T-helper 2 cell treated with Interferon-gamma antibody and Interleukin-4, amounts not matched to agents 5 μg/mL and 100 μg/mL, for 36 hours (primary cell): ENCODE measurements around the gene HPGDS.

ENCODE experiments used
- DNase-seq: peaks from one replicate; pipeline ENCODE4 v3.0.0; 2021; ENCODE audit warnings: low spot score
- H3K27ac Mint-ChIP-seq: one replicate; pipeline ENCODE4 v1.8.0; 2021; ENCODE audit warnings: mild to moderate bottlenecking, mixed read lengths
- H3K27me3 Mint-ChIP-seq: one replicate; pipeline ENCODE4 v1.8.0; 2021; ENCODE audit warnings: low read depth, mixed read lengths
- H3K36me3 Mint-ChIP-seq: one replicate; pipeline ENCODE4 v1.8.0; 2021; ENCODE audit warnings: low read depth, mixed read lengths
- H3K4me1 Mint-ChIP-seq: one replicate; pipeline ENCODE4 v1.8.0; 2021; ENCODE audit warnings: low read depth, mixed read lengths
- H3K4me3 Mint-ChIP-seq: one replicate; pipeline ENCODE4 v1.8.0; 2022; ENCODE audit warnings: mild to moderate bottlenecking, moderate library complexity, mixed read lengths
- H3K9me3 Mint-ChIP-seq: one replicate; pipeline ENCODE4 v1.8.0; 2021; ENCODE audit warnings: mixed read lengths

Gene HPGDS

DNA sequence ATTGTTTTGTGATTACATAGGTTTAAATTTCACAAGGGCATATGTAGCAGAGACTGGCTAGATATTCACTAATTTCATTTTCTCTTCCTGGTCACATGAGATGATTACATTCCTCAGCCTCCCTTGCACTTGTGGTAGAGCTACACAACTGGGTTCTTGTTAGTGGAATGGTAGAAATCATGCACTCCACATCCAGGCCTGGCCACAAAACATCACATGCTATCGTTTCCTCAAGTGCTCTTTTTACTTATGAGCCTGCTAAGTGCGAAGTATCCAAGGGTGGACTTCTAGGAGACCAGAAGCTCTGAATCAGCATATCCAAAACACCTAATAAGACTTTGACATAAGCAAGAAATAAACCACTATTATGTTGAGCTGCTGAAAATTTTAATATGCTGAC lies 26.4 kb upstream of the HPGDS start:
- DNase-seq = no peak
- no peak overlapping the region for H3K27ac Mint-ChIP-seq
- peaks cover 31% of the 10 kb centered on the region for H3K27me3 Mint-ChIP-seq
- H3K4me3 Mint-ChIP-seq = no peak overlapping the region
- H3K9me3 Mint-ChIP-seq = no peaks in the 10 kb centered on the region
- no peaks in the 10 kb centered on the region for H3K4me1 Mint-ChIP-seq
- no peaks in the 10 kb centered on the region for H3K36me3 Mint-ChIP-seq

DNA sequence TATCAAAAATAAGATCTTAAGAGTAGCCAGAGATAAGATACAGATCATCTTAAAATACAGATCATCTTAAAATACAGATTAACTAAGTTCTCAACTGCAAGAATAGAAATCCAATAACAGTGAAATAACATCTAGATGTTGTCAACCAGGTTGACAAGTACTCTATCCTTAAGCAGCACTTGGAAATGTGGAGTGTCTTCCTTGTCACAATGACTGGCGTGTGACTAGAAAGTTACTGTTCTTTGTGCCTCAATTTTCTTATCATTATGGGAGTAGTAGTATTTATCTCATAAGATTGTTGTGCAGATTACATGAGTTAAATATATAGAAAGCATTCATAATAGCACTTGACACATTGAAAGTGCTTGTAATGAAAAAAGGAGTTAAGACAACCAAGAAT lies 25.8 kb upstream of the HPGDS start:
- DNase-seq = no peak
- H3K9me3 Mint-ChIP-seq = no peaks in the 10 kb centered on the region
- no peak overlapping the region for H3K27ac Mint-ChIP-seq
- H3K36me3 Mint-ChIP-seq = no peaks in the 10 kb centered on the region
- peaks cover 3% of the 10 kb centered on the region for H3K4me1 Mint-ChIP-seq
- H3K4me3 Mint-ChIP-seq = no peak overlapping the region
- peaks cover 34% of the 10 kb centered on the region for H3K27me3 Mint-ChIP-seq

DNA sequence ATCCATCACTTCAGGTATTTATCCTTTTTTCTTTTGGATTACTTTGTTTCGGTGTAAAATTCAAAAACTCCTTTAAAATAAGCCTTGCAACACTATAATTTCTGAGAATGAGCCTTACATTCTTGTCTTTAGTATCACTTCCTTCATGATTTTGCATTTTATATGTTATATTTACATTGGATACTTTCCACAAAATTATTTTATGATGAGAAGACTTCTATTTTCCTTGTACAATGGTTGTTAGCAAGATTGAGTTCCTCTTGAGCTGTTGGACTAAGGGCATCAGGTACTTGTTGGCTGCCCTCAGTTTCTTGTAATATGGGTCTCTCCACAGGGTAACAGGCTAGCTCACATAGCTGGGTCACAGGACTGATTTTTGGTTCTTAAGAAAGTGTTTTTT lies 22.7 kb upstream of the HPGDS start:
- no peak for DNase-seq
- peaks cover 5% of the 10 kb centered on the region for H3K4me1 Mint-ChIP-seq
- H3K27me3 Mint-ChIP-seq = peaks cover 43% of the 10 kb centered on the region
- H3K9me3 Mint-ChIP-seq = no peaks in the 10 kb centered on the region
- no peak overlapping the region for H3K4me3 Mint-ChIP-seq
- H3K36me3 Mint-ChIP-seq = no peaks in the 10 kb centered on the region
- H3K27ac Mint-ChIP-seq = no peak overlapping the region

DNA sequence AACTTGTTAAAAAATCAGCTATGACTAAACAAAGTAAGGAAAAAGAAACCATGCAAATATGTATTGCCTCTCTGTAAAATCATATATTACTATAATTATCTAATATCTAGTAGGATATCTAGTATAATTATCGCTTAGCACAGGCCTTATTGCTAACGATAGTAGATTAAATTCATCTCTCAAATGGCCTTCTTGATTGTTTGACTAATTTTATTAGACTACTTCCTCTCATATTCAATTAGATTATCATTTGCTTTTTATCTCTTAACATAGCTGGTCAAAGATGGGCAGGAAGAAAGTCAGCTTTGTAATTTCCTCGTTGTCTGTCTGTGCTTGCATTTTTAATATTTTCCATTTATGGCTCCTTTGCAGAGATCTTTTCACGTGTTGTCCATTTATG lies 21.9 kb upstream of the HPGDS start:
- peaks cover 46% of the 10 kb centered on the region for H3K27me3 Mint-ChIP-seq
- DNase-seq = no peak
- H3K27ac Mint-ChIP-seq = no peak overlapping the region
- H3K36me3 Mint-ChIP-seq = no peaks in the 10 kb centered on the region
- peaks cover 5% of the 10 kb centered on the region for H3K4me1 Mint-ChIP-seq
- H3K4me3 Mint-ChIP-seq = no peak overlapping the region
- no peaks in the 10 kb centered on the region for H3K9me3 Mint-ChIP-seq

DNA sequence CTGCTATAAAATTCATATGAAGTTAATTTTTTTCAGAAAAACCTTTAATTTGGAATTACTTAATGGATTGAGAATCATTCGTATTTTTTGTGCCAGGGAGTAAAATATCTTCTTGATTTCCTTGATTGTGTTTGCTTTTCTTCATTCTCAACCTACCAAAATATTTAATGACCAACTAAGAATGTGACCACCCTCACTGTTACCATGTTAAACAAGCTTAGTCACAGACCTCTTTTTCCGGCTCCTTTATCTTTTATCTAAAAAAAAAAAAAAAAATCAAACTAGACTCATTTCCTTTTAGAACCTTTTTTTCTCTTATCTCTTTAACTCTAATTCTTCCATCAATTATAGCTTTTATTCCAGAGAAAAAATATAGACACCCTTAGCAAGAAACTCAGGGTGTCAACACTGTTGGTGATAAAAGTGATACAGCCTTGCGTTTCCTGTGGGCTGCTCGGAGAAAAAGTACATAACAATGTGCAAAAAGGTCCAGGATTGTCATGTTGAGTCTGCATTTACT lies 20.6 kb upstream of the HPGDS start:
- Mint-ChIP-seq H3K9me3 (no peaks in the 10 kb centered on the region), H3K4me1 (peaks cover 5% of the 10 kb centered on the region), H3K4me3 (no peak overlapping the region), H3K27ac (no peak overlapping the region), H3K36me3 (no peaks in the 10 kb centered on the region), H3K27me3 (peaks cover 46% of the 10 kb centered on the region)
- no peak for DNase-seq

DNA sequence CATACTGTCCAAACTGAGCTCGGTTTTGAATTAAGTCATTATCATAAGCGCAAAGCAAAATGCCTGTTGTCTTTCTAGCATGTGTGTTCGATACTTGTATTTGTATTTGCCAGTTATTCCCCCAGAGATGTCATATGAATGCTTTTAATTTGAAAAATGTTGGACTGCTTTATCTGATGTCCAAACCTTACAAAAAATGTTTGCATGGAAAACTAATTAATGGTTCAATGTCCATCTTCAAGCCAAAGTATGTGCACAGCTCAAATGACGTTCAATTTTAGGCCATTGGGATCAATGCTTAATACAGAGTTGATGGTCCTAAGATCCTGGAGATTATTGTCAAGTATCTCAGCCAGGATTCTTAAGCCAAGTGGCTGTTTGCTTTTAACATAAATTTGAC lies 17.2 kb upstream of the HPGDS start:
- H3K4me3 Mint-ChIP-seq = no peak overlapping the region
- H3K9me3 Mint-ChIP-seq = no peaks in the 10 kb centered on the region
- peaks cover 23% of the 10 kb centered on the region for H3K27me3 Mint-ChIP-seq
- no peaks in the 10 kb centered on the region for H3K36me3 Mint-ChIP-seq
- no peak for DNase-seq
- peaks cover 5% of the 10 kb centered on the region for H3K4me1 Mint-ChIP-seq
- H3K27ac Mint-ChIP-seq = no peak overlapping the region

DNA sequence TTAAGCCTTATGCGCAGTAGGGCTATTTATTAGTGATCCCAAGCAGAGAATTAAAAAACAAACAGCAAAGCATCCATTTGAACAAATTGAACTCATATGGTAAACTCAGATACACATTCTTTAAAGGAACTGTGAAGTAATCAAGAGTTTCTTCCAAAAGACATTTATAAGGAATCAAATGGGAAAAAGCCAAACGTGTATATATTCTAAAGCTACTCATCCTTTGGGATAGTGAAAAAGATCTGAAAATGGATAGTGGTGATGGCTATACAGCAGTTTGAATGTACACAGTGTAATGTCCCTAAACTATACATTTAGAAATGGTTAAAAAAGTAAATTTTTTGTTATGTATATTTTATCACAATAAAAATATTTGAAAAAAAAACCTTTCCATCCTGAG lies 16.6 kb upstream of the HPGDS start:
- Mint-ChIP-seq H3K36me3 (no peaks in the 10 kb centered on the region), H3K4me1 (peaks cover 10% of the 10 kb centered on the region), H3K27me3 (peaks cover 20% of the 10 kb centered on the region), H3K4me3 (no peak overlapping the region), H3K27ac (no peak overlapping the region), H3K9me3 (no peaks in the 10 kb centered on the region)
- no peak for DNase-seq

DNA sequence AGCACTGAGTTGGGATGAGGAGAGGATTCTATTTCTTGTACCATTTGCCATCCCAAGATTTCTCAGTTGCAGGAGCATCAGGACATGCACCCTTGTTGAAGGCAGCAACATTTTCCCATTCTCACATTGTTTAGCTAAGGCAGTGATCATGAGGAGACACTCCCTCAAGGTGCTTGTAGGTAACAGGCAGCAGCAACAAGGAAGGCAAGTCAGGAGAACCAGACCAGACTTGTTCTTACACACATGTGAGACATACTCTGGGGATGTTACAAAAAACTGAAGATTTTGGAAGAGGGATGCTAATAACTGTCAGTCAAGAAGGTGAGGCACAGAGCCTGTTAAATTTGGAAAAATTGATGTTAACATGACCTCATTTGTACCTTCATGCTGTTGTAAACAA lies 15.5 kb upstream of the HPGDS start:
- peaks cover 17% of the 10 kb centered on the region for H3K27me3 Mint-ChIP-seq
- H3K4me3 Mint-ChIP-seq = no peak overlapping the region
- DNase-seq = no peak
- peaks cover 3% of the 10 kb centered on the region for H3K36me3 Mint-ChIP-seq
- peaks cover 9% of the 10 kb centered on the region for H3K4me1 Mint-ChIP-seq
- H3K9me3 Mint-ChIP-seq = no peaks in the 10 kb centered on the region
- no peak overlapping the region for H3K27ac Mint-ChIP-seq

DNA sequence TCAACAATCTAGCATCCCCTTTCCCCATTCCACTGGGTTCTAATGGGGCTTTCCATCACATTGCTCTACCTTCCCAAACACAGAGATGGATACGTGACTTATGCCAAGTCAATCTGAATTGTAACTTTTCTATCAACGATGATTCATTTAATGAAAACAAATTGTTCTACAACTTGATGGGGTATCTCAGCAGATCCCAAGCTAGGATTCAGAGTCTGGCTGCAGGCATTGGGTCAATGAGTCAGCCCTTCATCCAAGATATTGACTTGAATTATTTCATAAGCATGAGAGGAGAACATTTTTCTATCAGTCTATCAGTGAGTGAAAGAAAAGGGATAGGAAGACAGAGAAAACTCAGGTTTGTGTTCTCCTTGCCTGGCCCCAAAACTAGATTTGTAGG lies 15.0 kb upstream of the HPGDS start:
- H3K27ac Mint-ChIP-seq = no peak overlapping the region
- no peaks in the 10 kb centered on the region for H3K9me3 Mint-ChIP-seq
- H3K27me3 Mint-ChIP-seq = peaks cover 17% of the 10 kb centered on the region
- H3K36me3 Mint-ChIP-seq = peaks cover 3% of the 10 kb centered on the region
- H3K4me1 Mint-ChIP-seq = peaks cover 8% of the 10 kb centered on the region
- no peak overlapping the region for H3K4me3 Mint-ChIP-seq
- no peak for DNase-seq

DNA sequence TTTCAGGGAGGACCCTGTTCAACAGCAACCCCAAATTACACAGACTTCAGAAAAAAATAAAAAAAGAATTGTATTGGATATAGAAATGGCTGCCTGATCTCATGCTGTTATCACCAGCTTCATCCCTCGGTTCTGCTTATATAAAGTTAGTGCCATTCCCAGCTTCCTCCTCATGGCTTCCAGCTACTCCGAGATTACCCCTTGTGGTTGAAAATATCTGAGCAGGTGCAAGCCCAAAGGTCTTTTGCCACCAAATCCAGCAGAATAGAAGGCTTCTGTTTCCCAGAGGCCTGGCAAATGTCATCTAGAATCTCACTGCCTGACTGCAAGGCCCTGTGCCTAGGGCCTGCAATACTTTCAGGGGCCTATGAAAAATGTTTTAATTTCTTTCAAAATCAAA lies 13.8 kb upstream of the HPGDS start:
- no peak for DNase-seq
- H3K27ac Mint-ChIP-seq = no peak overlapping the region
- peaks cover 8% of the 10 kb centered on the region for H3K27me3 Mint-ChIP-seq
- peaks cover 3% of the 10 kb centered on the region for H3K36me3 Mint-ChIP-seq
- H3K4me3 Mint-ChIP-seq = no peak overlapping the region
- H3K4me1 Mint-ChIP-seq = peaks cover 19% of the 10 kb centered on the region
- H3K9me3 Mint-ChIP-seq = no peaks in the 10 kb centered on the region

DNA sequence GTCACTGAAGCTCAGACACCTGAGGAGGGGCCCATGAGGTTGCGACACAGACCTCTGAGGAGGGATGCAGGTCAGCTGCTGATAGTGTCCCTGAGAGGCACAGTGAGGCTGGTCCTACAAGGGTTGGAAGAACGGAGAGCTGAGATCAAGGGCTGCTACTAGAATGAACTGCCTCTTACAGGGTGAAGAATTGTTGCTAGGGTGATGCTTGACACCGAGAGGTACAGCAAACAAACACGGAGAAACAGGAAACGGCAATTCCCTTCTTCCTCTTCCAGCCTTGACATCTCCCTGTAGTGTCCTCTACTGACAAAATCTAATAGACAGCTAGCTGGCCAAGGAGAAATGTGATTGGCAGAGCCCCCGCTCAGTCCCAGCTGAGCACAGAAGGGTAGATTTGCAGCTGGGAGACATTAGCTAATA lies 11.8 kb upstream of the HPGDS start:
- Mint-ChIP-seq H3K9me3 (no peaks in the 10 kb centered on the region), H3K27ac (no peak overlapping the region), H3K36me3 (peaks cover 3% of the 10 kb centered on the region), H3K4me3 (no peak overlapping the region), H3K27me3 (no peaks in the 10 kb centered on the region), H3K4me1 (peaks cover 22% of the 10 kb centered on the region)
- no peak for DNase-seq

DNA sequence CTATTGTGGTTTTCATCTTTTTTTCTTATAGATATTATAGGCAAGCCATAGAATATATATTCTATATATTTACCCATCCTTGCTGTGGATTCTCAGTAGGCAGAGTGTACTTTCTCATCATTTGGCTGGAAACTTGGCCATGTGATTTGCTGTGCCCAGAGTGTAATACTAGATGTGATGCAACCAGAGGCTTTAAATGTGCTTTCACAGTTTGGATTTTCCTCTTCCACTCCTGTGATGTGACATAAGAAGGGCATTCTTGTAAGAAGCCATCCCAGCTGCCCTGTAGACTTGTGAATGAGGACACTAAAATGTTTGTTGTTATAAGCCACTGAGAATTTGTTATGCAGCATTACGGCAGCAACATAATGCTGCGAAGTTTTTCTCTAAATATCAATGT lies 10.4 kb upstream of the HPGDS start:
- no peak for DNase-seq
- no peak overlapping the region for H3K27ac Mint-ChIP-seq
- peaks cover 34% of the 10 kb centered on the region for H3K4me1 Mint-ChIP-seq

DNA sequence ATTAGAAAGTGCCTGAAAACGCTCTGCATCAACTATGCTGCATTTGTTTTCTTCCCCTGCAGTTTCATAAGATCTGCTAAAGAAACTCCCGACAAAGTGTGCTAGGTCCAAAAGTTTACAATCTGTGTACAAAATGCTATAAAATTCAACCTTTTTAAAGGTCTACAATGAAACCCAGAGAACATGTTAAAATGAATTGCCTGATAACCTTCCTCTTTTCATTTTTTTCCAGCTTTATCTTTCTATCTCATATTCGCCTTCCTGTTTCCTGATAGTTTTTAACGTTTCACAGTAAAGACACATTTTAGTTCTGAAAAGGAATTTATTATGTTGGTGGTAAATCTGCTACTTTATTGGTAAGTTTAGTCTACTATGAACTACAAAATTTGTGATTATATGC lies 9.5 kb upstream of the HPGDS start:
- peak overlapping the region; percentile 27 for H3K4me3 Mint-ChIP-seq

More for the DNA sequence above, 10.4 kb upstream of the HPGDS start:
- Mint-ChIP-seq H3K36me3 (peaks cover 3% of the 10 kb centered on the region), H3K4me3 (no peak overlapping the region), H3K9me3 (no peaks in the 10 kb centered on the region), H3K27me3 (no peaks in the 10 kb centered on the region)

DNA sequence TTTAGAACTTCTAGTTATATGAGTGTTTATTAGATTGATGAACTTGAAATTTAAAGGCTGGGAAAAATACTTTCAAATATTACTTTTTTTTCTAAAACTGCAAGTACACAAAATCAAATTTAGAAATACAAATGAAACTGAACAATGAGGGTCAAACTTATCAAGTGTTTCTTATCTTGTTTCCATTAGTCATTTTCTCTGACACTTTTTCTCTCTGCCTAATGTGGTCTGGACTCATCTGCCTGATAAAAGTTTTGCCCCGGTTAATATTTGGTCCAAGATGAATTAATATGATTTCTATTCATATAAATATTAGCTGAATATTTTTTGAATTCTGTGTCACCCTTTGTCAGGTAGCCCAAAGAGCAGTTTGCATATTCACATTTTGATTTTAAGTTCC lies 8.7 kb upstream of the HPGDS start:
- DNase-seq = no peak
- H3K27me3 Mint-ChIP-seq = no peaks in the 10 kb centered on the region
- no peak overlapping the region for H3K4me3 Mint-ChIP-seq
- no peak overlapping the region for H3K27ac Mint-ChIP-seq
- H3K36me3 Mint-ChIP-seq = peaks cover 3% of the 10 kb centered on the region
- no peaks in the 10 kb centered on the region for H3K9me3 Mint-ChIP-seq
- peaks cover 47% of the 10 kb centered on the region for H3K4me1 Mint-ChIP-seq

More for the DNA sequence above, 9.5 kb upstream of the HPGDS start:
- peak overlapping the region; percentile 29 for H3K27ac Mint-ChIP-seq
- no peaks in the 10 kb centered on the region for H3K9me3 Mint-ChIP-seq
- no peak for DNase-seq
- peaks cover 41% of the 10 kb centered on the region for H3K4me1 Mint-ChIP-seq
- H3K27me3 Mint-ChIP-seq = no peaks in the 10 kb centered on the region
- peaks cover 3% of the 10 kb centered on the region for H3K36me3 Mint-ChIP-seq

DNA sequence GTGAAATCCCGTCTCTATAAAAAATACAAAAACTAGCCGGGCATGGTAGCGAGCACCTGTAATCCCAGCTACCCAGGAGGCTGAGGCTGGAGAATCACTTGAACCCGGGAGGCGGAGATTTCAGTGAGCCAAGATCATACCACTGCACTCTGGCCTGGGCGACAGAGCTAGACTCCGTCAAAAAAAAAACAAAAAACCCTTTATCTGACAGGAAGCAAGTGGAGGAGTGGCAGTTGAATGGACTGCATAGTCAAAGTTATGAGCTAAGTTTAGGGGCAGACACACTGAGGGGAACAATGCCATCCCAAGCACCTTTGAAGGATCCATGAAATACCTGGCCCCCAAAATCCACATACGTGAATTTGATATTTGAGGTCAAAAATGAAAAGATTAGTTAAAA lies 7.5 kb upstream of the HPGDS start:
- H3K36me3 Mint-ChIP-seq = peaks cover 3% of the 10 kb centered on the region
- H3K4me1 Mint-ChIP-seq = peaks cover 56% of the 10 kb centered on the region
- H3K9me3 Mint-ChIP-seq = no peaks in the 10 kb centered on the region
- DNase-seq = no peak
- no peak overlapping the region for H3K27ac Mint-ChIP-seq
- H3K27me3 Mint-ChIP-seq = no peaks in the 10 kb centered on the region
- no peak overlapping the region for H3K4me3 Mint-ChIP-seq
